Breast epithelium (tissue), 3 donors: ENCODE data around the gene SREK1IP1.

Experiments used
- CTCF ChIP-seq, 3 donors: fragments of 450-650 bp; IDR thresholded peaks; one replicate each; pipeline ENCODE4 v1.5.1; 2016 to 2017; ENCODE audit warnings: antibody characterized with exemption in 3 of 3, mild to moderate bottlenecking in 3 of 3, moderate library complexity in 3 of 3
- POLR2A ChIP-seq: fragments of 450-650 bp; IDR thresholded peaks from one replicate; pipeline ENCODE4 v1.6.1; 2016; ENCODE audit warnings: antibody characterized with exemption, mild to moderate bottlenecking, moderate library complexity

DNA sequence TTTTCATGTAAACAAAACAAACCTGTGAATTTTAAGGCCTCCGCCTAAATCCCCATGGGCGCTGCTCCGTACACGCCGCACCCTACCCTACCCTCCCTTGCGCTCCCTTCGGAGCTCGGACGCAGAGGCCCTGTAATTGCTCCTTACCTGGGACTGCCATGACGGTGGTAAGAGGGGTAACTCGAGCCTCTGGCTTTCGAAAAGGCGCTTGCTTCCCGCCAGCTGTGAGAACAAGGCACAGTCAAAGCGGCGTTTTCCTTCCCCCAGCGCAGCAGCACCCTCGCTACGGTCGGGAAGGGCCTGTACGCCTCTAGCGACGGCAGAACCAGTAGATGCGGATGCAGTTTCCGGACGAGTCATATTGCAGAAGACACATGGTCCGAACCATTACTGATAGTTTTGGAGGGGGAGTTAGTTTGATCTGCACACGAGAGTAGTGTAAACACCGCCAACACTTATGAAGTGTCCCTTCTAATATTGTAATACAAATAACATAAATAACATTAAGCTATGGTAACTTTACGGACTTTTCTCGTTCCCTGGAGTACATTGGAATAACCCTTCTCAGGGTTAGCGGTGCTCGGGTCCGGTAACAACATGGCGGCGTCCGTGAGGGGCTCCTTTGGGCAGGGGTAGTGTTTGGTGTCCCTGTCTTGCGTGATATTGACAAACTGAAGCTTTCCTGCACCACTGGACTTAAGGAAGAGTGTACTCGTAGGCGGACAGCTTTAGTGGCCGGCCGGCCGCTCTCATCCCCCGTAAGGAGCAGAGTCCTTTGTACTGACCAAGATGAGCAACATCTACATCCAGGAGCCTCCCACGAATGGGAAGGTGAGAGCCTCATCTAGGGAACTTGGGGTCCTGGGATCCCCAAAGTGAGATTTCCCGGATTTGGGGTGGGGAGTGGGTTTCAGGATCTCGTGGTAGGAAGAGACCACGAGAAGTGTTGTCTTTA lies at the start of gene SREK1IP1, which contains the start of gene CWC27:
- TF ChIP-seq CTCF (IDR thresholded peaks at IDR 0.05) (peak in 1 of 3 donors; percentile 11), POLR2A (no peak)
